ENCODE results near the gene TUB.

TUB gene

DNA sequence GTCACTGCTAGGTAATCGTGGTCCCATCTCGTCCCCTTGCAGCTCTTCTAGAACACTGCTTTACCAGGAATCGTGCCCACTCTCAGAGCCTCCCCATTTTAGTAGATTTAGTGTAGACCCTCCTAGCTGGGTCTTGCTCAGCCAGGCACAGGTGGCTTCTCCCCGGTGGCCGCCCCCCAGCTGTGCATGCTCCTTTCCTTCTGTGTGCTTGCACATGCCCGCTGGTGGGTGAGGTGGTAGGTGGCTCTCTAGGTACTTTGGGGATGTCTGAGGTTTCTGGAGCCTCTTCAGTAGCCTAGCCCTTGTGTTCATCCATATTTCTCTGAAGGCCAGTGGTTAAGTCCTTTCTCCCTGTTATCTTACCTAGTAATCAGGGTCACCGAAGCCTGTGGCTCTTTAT lies 5.6 kb downstream of the TUB start:
- no peak overlapping the region for H3K9ac ChIP-seq (ENCODE audit: low read length)
- no peak overlapping the region for H2AFZ ChIP-seq (ENCODE audit: low read depth, low read length, severe bottlenecking)
- H3K9me2 ChIP-seq (replicated peaks; ENCODE audit: insufficient read depth, low read length) = no peaks in the 10 kb centered on the region
- no peaks in the 10 kb centered on the region for H3K79me2 ChIP-seq (ENCODE audit: insufficient read depth, low read length)
- no peaks in the 10 kb centered on the region for H3K9me3 ChIP-seq (ENCODE audit: insufficient read depth, low read length)
- no peaks in the 10 kb centered on the region for H4K20me1 ChIP-seq (ENCODE audit: low read depth, low read length)
- no peak overlapping the region for H3K4me3 ChIP-seq (ENCODE audit: insufficient read depth, low read length, poor library complexity, severe bottlenecking)
- no peaks in the 10 kb centered on the region for H3K36me3 ChIP-seq (ENCODE audit: low read length)
- no peak overlapping the region for H3K4me2 ChIP-seq (ENCODE audit: low read depth, low read length, poor library complexity, severe bottlenecking)
- no peaks in the 10 kb centered on the region for H3F3A ChIP-seq (ENCODE audit: insufficient read depth)
- no peak for TF ChIP-seq EZH2phosphoT487 (conservative IDR thresholded peaks at IDR 0.05; ENCODE audit: low read length)
- TF ChIP-seq CTCF (IDR thresholded peaks at IDR 0.05; ENCODE audit: insufficient read depth, low read length, poor library complexity, severe bottlenecking) = no peak
- H3K27me3 ChIP-seq (ENCODE audit: low read length) = no peaks in the 10 kb centered on the region
- no peak overlapping the region for H3K27ac ChIP-seq (ENCODE audit: low read depth, low read length)

DNA sequence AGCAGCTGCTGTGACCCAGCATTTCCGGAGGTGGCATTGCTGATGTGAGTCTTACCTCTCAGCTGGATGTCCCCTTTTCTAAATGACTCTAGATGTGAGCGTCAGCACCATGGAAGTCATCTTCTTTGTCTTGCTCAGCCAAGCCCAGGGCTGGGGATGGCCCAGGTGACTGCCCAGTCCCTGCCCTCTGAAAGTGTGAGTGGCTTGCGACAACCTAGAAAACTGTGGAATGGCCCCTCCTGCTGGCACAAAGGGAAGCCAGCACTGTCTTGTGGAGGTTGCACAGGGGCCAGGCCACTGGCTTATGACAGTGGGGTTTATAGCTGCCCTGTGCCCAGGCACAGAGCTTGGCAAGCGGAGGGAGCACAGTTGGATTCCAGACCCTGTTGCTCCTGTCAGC lies 6.2 kb downstream of the TUB start:
- no peak overlapping the region for H3K4me2 ChIP-seq (ENCODE audit: low read depth, low read length, poor library complexity, severe bottlenecking)

DNA sequence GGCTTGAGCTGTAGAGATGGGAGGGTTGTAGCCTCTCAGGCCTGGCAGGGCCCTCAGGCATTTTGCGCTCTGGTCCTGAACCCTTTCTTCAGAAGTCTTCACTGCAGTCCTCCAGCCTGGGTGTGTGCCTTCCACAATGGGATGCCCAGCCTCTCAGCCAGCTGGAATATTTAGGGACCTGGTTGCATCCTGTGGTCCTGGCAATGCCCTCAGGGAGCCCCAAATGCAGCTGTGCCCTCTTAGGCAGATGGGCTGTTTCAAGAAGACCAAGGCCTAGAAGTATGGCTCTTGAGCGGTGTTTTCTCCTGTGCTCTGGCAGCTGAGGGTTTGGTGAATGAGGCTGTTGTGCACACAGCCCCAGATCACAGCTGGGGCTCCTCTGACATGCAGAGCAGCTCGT lies 6.7 kb downstream of the TUB start:
- no peaks in the 10 kb centered on the region for H3K9me3 ChIP-seq (ENCODE audit: insufficient read depth, low read length)
- no peak overlapping the region for H3K4me3 ChIP-seq (ENCODE audit: insufficient read depth, low read length, poor library complexity, severe bottlenecking)
- H3K4me2 ChIP-seq (ENCODE audit: low read depth, low read length, poor library complexity, severe bottlenecking) = no peak overlapping the region
- H3K36me3 ChIP-seq (ENCODE audit: low read length) = no peaks in the 10 kb centered on the region
- H3F3A ChIP-seq (ENCODE audit: insufficient read depth) = no peaks in the 10 kb centered on the region
- H3K79me2 ChIP-seq (ENCODE audit: insufficient read depth, low read length) = no peaks in the 10 kb centered on the region
- no peak overlapping the region for H2AFZ ChIP-seq (ENCODE audit: low read depth, low read length, severe bottlenecking)
- H3K27ac ChIP-seq (ENCODE audit: low read depth, low read length) = no peak overlapping the region
- H4K20me1 ChIP-seq (ENCODE audit: low read depth, low read length) = no peaks in the 10 kb centered on the region
- no peak for TF ChIP-seq CTCF (IDR thresholded peaks at IDR 0.05; ENCODE audit: insufficient read depth, low read length, poor library complexity, severe bottlenecking)
- no peak for TF ChIP-seq EZH2phosphoT487 (conservative IDR thresholded peaks at IDR 0.05; ENCODE audit: low read length)
- H3K9me2 ChIP-seq (replicated peaks; ENCODE audit: insufficient read depth, low read length) = no peaks in the 10 kb centered on the region
- no peak overlapping the region for H3K9ac ChIP-seq (ENCODE audit: low read length)
- no peaks in the 10 kb centered on the region for H3K27me3 ChIP-seq (ENCODE audit: low read length)

More for the DNA sequence above, 6.2 kb downstream of the TUB start:
- Histone ChIP-seq H3K79me2 (ENCODE audit: insufficient read depth, low read length) (no peaks in the 10 kb centered on the region), H3K4me3 (ENCODE audit: insufficient read depth, low read length, poor library complexity, severe bottlenecking) (no peak overlapping the region), H3K27me3 (ENCODE audit: low read length) (no peaks in the 10 kb centered on the region), H4K20me1 (ENCODE audit: low read depth, low read length) (no peaks in the 10 kb centered on the region), H2AFZ (ENCODE audit: low read depth, low read length, severe bottlenecking) (no peak overlapping the region), H3K9ac (ENCODE audit: low read length) (no peak overlapping the region), H3K36me3 (ENCODE audit: low read length) (no peaks in the 10 kb centered on the region), H3K9me2 (replicated peaks; ENCODE audit: insufficient read depth, low read length) (no peaks in the 10 kb centered on the region), H3K9me3 (ENCODE audit: insufficient read depth, low read length) (no peaks in the 10 kb centered on the region), H3F3A (ENCODE audit: insufficient read depth) (no peaks in the 10 kb centered on the region), H3K27ac (ENCODE audit: low read depth, low read length) (no peak overlapping the region)
- TF ChIP-seq CTCF (IDR thresholded peaks at IDR 0.05; ENCODE audit: insufficient read depth, low read length, poor library complexity, severe bottlenecking) (no peak), EZH2phosphoT487 (conservative IDR thresholded peaks at IDR 0.05; ENCODE audit: low read length) (no peak)

All from SU-DHL-6 (cell line).